Femur (tissue), 1 donor: ENCODE results near the gene MAP2K4.

ENCODE experiments used
- DNase-seq: peaks from one replicate; pipeline ENCODE4 v3.0.0-alpha.2; 2017

MAP2K4 gene

DNA sequence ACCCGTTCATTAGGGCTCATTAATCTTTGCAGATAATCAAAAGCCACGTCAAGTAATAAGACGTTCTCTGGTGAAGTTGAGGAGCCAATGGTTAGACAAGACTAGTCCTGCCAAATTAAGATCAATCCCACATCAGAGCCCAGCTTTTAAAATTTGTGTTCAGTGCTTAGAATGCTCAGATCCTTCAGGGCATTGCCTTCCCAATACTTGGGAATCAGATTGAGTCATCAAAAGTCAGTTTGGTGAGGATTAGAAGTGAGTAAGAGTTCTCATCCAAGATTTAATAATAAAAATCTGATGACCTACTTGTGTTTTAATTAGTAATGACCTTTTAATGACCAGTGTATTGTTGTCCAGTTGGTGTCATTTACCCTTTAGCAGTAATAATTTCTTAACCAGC is 19.8 kb downstream of the MAP2K4 start:
- DNase-seq = no peak

DNA sequence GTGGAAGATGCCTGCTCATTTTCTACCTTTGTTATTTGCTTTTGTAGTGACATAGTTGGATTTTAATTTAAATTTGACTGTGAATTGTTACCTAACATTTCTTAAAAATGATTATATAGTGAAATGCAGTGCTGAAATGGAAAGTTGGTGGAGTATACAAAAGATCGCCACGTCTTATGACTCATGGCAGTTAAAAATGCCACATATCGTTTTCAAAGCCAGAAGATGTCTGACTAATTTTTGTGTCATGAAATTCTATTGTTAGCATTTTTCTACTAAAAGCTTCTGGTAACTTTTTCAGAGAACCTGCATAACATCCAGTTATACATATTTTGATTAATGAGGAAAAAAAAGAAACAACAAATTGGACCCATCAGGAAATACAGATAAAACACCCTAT is 20.6 kb downstream of the MAP2K4 start:
- no peak for DNase-seq

DNA sequence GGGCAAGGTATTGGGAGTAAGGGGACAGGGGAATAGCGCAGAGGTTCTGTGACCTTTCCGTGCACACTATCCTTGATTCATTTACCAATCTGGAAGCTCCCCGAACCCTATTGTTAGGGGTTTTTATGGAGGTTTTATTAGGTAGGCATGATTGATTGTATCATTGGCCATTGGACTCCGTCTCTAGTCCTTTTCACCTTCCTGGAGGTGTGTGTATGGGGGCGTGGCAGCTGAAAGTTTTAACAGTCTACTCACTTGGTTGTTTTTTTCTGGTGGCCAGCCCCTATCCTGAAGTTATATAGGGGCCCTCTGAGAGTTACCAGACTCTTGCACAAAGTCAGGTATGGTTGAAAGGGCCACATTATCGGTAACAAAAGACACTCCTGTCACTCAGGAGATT is 23.0 kb downstream of the MAP2K4 start:
- no peak for DNase-seq

DNA sequence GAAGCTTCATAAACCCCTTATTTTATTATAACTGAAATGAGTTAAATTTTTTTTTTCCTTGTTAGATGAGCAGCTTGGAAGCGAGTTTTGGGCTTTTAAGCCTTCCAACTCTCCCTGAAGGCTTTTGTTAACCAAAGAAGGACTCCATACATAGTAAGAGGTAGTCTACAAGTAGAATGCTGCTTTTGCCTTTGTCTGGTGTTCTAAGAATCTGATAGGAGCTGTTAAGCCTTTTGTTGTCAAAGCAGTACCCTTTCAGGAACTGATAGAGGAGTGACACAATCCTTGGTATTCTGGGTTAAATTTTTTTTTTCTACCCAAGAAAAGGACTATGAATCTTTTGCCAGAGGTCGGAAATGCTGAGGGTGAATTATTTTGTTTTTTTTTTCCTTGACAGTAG is 26.1 kb downstream of the MAP2K4 start:
- no peak for DNase-seq

DNA sequence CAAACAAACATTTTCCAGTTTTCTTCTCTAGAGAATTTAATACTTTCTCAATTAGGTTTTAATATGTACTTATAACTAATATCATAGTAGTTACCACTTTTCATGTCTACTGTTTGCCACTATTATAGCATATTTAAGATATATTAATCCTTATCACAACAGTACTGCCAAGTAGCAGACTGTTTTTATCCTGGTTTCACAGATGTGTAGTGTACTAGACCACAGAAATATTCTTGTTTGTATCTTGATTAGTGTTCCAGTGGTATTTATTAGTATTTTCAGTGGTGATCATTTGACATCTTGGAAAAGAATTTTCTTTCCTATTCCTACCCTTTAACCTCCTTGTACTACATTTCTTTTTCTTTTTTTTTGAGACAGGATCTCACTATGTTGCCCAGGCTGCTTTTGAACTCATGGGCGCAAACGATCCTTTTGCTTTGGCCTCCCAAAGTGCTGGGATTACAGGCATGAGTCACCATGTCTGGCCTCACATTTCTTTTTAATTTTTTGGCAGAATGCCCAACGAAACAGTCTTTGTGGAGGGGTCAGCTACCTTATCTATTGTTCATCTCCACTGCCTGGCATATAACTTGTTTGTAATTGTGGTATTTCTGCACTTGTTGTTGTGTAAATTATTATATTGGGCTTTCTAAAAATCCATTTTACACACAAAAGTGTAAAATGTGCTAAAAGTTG is 27.2 kb downstream of the MAP2K4 start:
- DNase-seq = no peak

DNA sequence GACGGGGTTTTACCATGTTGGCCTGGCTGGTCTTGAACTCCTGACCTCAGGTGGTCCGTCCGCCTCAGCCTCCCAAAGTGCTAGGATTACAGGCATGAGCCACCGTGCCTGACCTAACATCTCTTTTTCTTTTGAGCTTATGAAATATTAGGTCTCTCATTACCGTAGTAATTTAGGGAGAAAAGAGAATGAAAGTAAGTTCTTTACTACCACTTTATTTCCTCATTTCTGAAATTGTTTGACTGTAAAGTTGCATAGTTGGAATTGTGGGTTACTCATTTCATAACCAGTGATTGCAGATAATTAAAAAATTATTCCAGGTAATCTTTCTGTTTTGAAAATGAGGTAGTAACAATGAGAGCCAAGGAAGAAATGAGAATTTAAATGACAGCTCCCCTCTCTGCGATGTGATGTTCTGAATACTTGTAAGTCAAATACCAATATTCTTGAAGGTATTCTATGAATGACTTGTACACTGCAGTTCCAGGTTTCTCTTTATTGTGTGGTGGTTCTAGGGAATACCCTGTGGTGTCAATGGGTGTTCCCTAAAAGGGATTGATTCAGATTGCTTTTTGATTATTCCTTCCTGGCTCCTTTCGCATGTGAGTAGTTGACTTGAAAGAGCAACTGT is 28.3 kb downstream of the MAP2K4 start:
- DNase-seq = no peak

DNA sequence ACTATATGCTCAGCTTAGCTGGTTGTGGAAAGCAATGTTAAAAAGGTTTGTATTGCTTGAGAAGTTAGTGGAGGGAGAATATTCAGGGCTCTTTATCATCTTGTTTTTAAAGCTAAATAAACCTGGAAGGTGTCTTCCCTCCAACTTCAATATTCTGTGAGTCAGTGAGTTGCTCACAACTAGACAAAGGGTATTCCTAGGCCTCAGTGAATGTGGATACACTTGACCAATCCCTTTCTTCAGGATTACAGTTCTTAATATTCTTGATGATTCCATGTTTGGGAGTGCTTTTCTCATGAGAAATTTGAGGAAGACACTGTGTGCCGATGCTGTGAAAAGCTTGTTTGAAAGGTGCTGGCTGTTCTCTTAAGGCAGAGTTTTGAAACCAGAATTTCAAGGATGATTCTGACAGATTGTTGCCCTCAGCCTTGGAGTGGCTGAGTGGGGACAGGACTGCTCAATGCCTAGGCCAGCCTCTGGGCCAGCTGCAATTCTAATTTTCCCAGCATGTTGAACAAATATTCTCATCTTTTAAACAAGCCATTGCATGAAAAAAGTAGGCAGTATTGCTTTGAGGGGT is 30.1 kb downstream of the MAP2K4 start:
- DNase-seq = no peak

DNA sequence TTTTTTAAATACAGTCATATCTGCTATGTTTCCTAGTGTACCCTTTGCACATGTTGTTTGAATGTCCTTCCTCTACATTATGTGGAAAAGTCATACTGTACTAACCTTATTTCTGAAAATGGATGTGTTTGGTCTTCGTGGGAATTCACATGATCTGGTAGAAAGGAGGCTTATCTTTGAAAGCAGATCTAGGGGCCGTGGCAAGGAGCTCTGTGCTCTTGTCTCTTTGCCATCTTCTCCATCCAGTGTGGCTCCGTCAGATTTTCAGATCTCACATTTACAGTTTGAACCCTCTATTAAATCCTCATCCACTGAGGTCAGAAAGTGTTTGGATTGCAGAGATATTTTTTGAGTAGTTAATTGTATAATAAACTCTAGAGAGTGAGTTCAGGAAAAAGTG is 32.9 kb downstream of the MAP2K4 start:
- no peak for DNase-seq

DNA sequence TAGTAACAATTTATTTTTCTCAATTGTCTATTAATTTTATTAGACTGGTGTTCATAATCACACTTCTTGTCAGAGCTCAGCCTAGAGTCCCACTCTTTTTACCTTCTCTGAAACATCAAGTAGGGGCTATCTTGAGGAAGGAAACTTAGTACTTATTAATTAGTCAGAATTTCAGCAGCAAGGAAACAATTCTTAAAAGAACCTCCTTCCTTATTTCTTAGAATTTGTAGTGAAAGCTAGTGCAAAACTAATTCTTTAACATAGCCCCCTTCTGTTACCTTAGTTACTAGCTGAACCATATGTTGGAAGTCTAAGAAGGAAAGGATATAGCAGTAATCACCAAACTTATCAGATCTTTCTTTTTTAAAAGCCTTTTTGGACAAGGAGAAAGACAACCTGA is 35.2 kb downstream of the MAP2K4 start:
- DNase-seq = no peak

DNA sequence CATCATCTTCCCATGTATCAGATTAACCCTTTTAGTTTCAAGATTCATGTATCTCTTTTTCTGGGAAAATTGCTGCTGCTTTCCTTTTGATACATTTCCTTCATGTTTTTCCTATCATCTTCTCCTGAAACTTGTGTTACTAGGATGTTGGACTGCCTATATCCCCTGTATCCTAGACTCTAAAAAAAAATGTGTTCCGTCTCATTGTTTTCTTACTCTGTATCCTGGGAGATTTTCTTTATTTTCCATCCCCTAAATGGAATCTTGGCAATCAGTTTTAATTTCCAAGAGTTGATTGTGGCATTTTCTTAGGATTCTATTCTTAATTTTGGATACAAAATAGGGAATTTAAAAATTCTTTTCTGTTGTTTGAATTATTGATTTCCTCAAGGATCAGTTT is 36.8 kb downstream of the MAP2K4 start:
- DNase-seq = no peak

DNA sequence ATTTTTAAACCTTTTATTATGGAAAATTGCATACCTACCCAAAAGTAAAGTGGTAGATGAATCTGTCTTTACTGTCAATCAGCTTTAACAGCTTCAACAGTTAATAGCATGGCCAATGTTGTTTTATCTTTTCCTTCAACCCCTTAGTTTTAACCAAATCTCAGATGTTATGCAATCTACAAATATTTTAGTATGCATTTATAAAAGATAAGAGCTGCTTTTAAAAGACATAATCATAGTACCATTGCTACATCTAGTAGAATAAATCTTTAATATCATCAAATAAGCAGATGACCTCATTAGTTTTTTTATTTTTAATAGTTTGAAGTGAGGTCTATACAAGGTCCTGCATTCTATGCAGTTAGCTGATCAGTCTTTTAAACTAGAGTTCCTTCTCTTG is 37.9 kb downstream of the MAP2K4 start:
- DNase-seq = no peak

DNA sequence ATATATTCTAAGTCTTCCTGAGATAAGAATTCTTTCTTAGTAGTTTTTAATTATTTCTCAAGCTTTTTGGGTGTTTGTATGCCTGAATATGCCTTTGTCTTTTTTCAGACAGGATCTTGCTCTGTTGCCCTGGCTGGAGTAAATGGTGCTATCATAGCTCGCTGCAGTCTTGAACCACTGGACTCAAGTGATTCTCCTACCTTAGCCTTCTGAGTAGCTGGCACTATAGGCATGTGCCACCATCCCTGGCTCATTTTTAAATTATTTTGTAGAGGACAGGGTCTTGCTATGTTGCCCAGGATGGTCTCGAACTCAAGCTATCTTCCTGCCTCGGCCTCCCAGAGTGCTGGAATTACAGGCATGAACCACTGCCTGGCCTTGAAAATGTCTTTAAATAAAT is 41.6 kb downstream of the MAP2K4 start:
- no peak for DNase-seq

DNA sequence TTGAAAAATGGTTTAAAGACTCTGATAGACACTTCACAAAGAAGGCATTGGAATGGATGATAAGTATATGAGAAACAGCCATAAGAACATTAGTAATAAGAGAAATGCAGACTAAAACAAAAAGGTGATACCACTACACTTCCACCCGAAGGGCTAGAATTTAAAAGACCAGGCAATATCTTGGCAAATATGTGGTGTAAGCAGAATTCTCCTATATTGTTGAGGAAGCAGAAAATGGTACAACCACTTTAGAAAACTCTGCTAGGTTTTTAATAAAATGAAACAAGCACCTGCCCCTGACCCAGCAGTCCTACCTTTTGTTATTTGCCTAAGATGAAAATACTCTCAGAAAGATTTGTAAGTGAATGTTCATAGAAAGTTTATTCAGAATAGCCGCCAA is 43.7 kb downstream of the MAP2K4 start:
- no peak for DNase-seq

DNA sequence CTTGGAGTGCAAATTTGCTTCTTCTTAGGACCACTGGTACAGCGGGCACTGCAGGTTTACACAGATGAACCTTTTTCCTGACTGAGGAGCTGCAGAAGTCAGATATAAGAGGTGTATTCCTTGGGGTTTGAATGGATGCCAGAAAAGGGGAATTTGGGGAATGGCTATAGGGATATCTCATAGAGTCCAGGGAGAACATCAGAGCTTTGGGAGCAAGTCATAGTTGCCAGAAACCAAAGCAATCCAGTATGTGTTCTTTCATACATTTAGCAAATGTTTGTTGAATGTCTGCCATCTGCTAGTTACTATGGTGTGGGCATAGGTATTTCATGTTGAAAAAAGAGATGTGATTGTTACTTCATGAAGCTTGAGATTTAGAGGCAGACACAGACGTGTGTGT is 46.8 kb downstream of the MAP2K4 start:
- no peak for DNase-seq

DNA sequence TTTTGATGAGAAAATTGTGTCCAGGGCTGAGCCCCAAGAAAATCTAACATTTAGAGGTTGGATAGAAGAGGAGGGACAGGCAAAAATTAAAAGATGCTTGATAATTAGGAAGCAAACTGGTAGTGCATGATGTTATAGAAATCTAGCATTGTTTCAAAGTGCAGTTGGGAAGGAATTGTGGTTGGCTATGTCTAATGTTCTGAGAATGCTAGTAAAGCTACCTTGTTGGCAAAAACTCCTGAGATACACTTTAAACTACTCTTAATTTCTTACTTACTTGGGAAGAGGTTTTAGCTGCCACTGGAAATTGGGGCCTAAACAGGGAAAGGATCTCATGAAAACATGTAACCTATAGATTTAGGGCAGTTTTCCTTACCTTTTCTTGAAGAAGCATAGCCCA is 48.3 kb downstream of the MAP2K4 start:
- no peak for DNase-seq

DNA sequence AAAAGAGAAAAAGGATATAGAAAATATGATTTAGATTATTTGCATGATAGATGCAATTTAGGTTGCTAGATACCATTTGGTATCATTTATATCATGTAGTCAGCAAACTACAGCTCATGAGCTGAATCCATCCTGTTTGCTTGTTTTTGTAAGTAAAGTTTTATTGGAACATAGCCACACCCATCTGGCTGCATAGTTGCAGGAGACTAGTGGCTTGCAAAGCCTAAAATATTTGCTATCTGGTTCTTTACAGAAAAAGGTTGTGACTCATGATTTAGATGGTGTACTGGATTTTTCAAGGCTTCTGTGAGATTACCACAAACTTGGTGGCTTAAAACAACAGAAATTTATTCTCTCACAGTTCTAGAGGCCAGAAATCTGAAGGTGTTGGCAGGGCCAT is 49.9 kb downstream of the MAP2K4 start:
- no peak for DNase-seq

DNA sequence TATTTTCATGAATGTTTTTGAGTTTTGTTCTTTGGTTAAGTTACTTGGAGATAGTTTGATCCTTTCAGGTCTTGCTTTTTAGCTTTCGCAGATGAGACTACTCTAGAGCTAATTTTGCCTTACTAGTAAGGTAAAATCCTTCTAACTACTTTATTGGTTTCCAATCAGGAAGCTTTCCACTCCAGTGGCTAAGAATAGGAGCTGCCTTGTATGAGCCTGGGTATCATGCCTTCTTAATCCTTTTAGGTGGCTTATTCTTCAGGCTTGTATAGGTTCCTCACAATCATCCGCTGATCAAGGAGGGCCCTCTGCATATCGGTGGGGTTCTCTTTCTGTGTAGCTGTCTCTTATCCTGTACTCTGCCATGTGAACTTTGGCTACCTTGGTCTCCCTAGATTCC is 53.7 kb downstream of the MAP2K4 start:
- DNase-seq = no peak

DNA sequence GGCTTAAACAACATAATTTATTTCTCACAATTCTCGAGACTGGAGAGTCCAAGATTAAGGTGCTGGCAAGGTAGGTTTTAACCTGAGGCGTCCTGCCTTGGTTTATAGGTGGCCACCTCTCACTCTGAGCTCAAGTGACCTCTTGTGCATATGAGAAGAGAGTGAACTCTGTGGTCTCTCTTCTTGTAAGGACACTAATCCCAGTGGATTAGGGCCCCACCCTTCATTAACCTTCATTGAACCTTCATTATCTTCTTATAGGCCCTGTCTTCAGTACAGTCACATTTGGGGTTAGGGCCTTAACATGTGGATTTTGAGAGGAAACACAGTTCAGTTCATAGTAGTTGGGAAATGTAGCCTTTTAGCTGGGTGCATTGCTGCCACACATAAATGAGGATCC is 57.1 kb downstream of the MAP2K4 start:
- no peak for DNase-seq

DNA sequence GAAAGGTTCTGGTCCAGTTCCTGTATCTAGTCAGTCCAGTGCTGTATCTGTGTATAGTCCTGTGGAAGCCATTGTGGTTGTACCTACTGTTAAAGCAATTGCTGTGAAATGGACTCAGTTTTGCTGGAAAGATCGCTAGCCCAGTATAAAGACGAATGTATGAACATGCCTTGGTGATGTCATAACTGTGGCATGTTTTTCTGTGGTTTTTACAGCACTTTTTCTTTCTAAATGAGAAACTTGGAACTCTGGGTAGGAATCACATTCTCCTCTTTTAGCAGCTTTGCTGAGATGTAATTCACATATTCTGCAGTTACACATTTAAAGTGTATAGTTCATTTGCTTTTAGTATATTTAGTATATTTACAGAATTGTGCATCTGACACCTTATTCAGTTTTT is 58.1 kb downstream of the MAP2K4 start:
- DNase-seq = no peak

DNA sequence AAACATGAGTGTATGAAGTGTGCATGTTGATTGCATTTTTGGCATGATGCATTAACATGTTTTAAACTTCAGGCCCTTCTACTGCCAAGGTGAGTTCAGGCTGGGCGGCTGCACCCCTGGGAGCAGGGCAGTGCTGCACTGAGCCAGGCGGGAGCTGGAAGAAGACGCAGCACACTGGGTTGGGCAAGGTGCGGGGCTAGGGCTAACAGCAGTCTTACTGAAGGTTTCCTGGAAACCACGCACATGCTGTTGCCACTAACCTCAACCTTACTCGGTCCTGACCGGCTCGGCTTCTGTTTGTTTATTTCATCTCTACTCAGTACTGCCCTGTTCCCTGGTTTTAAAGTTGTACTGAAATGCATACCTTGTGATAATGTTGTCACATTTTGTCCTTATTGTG is 61.0 kb downstream of the MAP2K4 start:
- DNase-seq = no peak

DNA sequence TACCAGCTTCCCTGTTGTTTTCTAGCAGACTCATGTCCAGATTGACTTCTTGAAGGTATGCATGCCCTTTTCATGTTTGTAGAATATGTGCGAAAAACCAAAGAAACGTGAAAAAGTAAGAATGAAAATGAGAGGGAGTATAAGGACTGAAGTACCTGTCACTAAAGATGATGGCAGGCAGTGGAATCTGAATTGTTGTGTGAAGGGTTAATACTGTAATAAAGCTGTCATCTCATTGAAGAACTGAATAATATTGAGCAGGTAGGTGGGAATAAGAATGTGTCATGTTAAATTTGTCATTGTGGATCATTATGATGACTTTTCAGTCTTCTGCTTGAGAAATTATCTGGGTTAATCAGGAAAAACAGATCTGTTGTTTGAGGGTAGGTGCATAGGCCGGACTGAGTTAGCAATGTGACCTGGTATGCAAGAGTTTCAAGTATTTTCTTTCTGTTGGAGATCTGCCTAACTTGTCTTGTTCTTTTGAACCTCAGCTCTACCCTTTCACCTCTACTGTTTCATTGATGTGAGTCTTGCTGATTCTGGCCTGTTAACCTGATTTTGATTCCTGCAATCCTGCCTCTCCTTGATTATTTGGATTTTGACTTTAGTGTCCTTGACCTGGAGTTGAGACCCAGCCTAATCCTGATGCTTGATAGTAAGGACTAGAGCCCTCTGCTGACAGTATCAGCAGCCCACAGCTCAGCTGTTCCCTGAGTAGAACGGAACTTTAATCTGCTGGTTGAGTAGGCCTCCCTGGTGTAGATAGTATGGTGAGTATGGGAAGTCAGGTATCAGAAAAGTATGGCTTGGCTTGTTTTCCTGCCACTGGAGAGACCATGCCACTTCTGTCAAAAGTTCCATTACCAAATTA is 64.6 kb downstream of the MAP2K4 start:
- no peak for DNase-seq

DNA sequence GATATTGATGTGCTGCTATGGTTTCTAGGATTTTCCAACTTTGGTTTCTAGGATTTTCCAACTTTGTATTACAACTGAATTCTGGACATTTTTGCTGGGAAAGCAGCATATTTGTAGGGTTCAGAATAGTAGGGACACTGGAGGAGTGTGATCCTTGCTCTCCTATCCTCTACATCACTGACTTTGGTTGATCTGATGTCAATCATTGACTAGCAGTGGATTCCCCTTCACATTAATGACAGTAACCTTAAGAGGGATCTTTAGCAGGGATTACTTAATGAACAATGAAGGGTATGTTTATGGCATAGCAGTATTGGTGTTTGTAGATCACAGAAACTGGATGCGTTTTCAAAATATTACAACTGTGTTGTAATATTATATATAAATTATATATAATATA is 67.4 kb downstream of the MAP2K4 start:
- DNase-seq = no peak

DNA sequence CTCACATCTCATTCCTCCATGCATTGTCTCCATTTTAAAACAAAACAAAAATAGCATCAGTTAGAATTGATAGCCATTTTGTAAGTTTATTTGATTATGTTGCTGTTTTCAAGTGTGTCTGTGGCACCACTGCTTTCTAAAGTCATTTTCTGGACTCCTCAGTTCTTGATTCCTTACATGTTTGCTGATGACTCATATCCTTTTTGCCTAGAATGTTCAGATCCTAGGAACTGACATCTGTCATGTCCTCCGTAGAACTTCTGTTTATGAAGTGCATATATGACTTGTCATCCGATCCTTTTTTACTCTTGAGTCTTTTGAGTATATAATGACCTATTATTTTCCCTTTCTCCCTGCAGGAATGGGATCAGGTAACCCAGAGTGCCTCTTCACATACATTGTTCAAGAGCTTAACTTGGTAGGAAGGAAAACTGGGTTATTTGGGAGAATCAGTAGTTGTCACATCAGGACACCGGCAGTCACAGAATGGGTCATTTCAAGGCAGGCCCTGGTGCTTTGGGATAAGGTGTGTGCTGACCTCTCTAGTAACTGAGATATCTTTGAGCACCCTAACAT is 69.2 kb downstream of the MAP2K4 start:
- no peak for DNase-seq
